ENCODE results near the gene TMEM132D.

DNA sequence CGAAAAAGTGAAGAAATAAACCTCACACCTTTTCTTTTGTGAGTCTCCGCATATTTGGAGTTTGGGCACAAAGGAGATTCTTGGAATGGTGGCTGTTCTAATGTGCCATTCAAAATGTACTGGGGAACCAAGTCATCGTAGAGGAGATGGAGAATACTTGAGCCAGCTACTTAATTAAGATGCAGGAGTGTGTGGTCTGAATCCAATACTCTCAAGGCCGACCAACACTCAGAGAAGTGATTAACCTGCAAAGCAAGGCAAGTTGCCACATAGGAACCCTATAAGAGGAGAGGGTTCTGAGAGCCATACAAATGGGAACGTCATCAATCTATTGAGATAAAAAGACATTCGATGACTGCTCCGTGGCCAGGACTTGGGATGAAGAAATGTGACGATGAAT, 603.8 kb downstream of the TMEM132D start:
- TF ChIP-seq, protein P1, sequence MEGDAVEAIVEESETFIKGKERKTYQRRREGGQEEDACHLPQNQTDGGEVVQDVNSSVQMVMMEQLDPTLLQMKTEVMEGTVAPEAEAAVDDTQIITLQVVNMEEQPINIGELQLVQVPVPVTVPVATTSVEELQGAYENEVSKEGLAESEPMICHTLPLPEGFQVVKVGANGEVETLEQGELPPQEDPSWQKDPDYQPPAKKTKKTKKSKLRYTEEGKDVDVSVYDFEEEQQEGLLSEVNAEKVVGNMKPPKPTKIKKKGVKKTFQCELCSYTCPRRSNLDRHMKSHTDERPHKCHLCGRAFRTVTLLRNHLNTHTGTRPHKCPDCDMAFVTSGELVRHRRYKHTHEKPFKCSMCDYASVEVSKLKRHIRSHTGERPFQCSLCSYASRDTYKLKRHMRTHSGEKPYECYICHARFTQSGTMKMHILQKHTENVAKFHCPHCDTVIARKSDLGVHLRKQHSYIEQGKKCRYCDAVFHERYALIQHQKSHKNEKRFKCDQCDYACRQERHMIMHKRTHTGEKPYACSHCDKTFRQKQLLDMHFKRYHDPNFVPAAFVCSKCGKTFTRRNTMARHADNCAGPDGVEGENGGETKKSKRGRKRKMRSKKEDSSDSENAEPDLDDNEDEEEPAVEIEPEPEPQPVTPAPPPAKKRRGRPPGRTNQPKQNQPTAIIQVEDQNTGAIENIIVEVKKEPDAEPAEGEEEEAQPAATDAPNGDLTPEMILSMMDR (IDR thresholded peaks at IDR 0.05; ENCODE audit: insufficient read depth, low read depth, low read length), result no peak
- TF ChIP-seq EZH2 (IDR thresholded peaks at IDR 0.05; ENCODE audit: insufficient read depth, low read length), result no peak

All from astrocyte (in vitro differentiated cells and primary cell).